MCF 10A (cell line): ENCODE results near the gene LRPAP1. TPM values are rescaled to one million over a fixed set of nuclear protein-coding genes. Genes with fewer than 3 reads are reported as not detected.

ENCODE experiments used
- BruUV-seq: library from RNA; stranded (reverse); fragments of 400-500 nt; replicated peaks from 2 replicates; lab custom pipeline; 2021; lab: Mats Ljungman, UMichigan
- CTCF ChIA-PET: fragments of 300-600 bp; sonication (Branson Sonifier 250); formaldehyde crosslinking; extraction: SDS; loops from one replicate; lab custom pipeline; 2021; ENCODE audit warnings: antibody characterized with exemption, inconsistent platforms; lab: Yijun Ruan, JAX
- POLR2A ChIA-PET: fragments of 300-600, 350-650 bp; sonication (Branson Sonifier 250); formaldehyde crosslinking; extraction: SDS; loops from one replicate; lab custom pipeline; 2020; ENCODE audit warnings: antibody characterized with exemption, inconsistent platforms; lab: Yijun Ruan, JAX
- DNase-seq: peaks from one replicate; pipeline ENCODE4 v3.0.0-alpha.2; 2018; ENCODE audit not compliant: unreplicated experiment
- H3K27ac Mint-ChIP-seq: one replicate; pipeline ENCODE4 v1.8.0; 2022; ENCODE audit warnings: mild to moderate bottlenecking, low read depth, mixed read lengths; ENCODE audit not compliant: unreplicated experiment
- H3K27me3 Mint-ChIP-seq: one replicate; pipeline ENCODE4 v1.8.0; 2022; ENCODE audit warnings: mixed read lengths; ENCODE audit not compliant: insufficient read depth, unreplicated experiment
- H3K36me3 Mint-ChIP-seq: one replicate; pipeline ENCODE4 v1.8.0; 2022; ENCODE audit warnings: mild to moderate bottlenecking, moderate library complexity, mixed read lengths; ENCODE audit not compliant: insufficient read depth, unreplicated experiment
- H3K4me1 Mint-ChIP-seq: one replicate; pipeline ENCODE4 v1.8.0; 2022; ENCODE audit warnings: mixed read lengths; ENCODE audit not compliant: insufficient read depth, unreplicated experiment
- H3K4me3 Mint-ChIP-seq: one replicate; pipeline ENCODE4 v1.8.0; 2022; ENCODE audit warnings: mild to moderate bottlenecking, moderate library complexity, mixed read lengths; ENCODE audit not compliant: unreplicated experiment
- H3K9me3 Mint-ChIP-seq: one replicate; pipeline ENCODE4 v1.8.0; 2022; ENCODE audit warnings: mixed read lengths; ENCODE audit not compliant: unreplicated experiment
- CTCF ChIP-seq: fragments of 200-600 bp; IDR thresholded peaks from one replicate; pipeline ENCODE4 v1.8.0; 2022; ENCODE audit warnings: antibody characterized with exemption, mild to moderate bottlenecking; ENCODE audit not compliant: unreplicated experiment
- intact Hi-C: fragments of 100-400 bp; cut with micrococcal nuclease; formaldehyde crosslinking; loops from 2 replicates; pipeline ENCODE4 v1.14.1; 2022
- total RNA-seq: library from RNA; stranded (reverse); gene quantifications from 2 replicates; pipeline ENCODE4 v1.2.3, GENCODE V29; 2022

Gene LRPAP1
- total RNA-seq, 1 experiment from 2014 or later, result 93.6 TPM

- Mint-ChIP-seq H3K9me3 (no peaks in the 10 kb centered on the region), H3K4me1 (no peaks in the 10 kb centered on the region), H3K4me3 (no peak overlapping the region), H3K27ac (no peak overlapping the region), H3K36me3 (peaks cover 60% of the 10 kb centered on the region), H3K27me3 (no peaks in the 10 kb centered on the region)
- no TSS peak for BruUV-seq
- TF ChIP-seq CTCF, result no peak
- no peak for DNase-seq
- intact Hi-C loops, result no loop called here
- ChIA-PET POLR2A (no interaction called here), CTCF (interaction anchor here (2.1 kb wide), 1 partner anchor 36 kb away, joined by 9 read pairs; no protein-coding TSS in a partner anchor)
These were observed 16.0 kb downstream of the LRPAP1 start for GRCh38 chr4:3516061-3516835.

GRCh38 chr4:3515646-3516045 is 16.6 kb downstream of the LRPAP1 start:
- CTCF ChIA-PET, result interaction anchor here (2.1 kb wide), 1 partner anchor 36 kb away, joined by 9 read pairs; no protein-coding TSS in a partner anchor
- no peaks in the 10 kb centered on the region for H3K27me3 Mint-ChIP-seq
- no TSS peak for BruUV-seq
- no peak for DNase-seq
- TF ChIP-seq CTCF, result no peak
- H3K27ac Mint-ChIP-seq, result no peak overlapping the region
- H3K4me3 Mint-ChIP-seq, result no peak overlapping the region
- POLR2A ChIA-PET, result interaction anchor here (0.9 kb wide), 1 partner anchor 16 kb away, joined by 3 read pairs; no protein-coding TSS in a partner anchor
- H3K9me3 Mint-ChIP-seq, result no peaks in the 10 kb centered on the region
- H3K36me3 Mint-ChIP-seq, result peaks cover 66% of the 10 kb centered on the region
- intact Hi-C loops, result no loop called here
- no peaks in the 10 kb centered on the region for H3K4me1 Mint-ChIP-seq

GRCh38 chr4:3514806-3515501 is 17.3 kb downstream of the LRPAP1 start:
- peaks cover 68% of the 10 kb centered on the region for H3K36me3 Mint-ChIP-seq
- DNase-seq, result no peak
- no peak overlapping the region for H3K4me3 Mint-ChIP-seq
- POLR2A ChIA-PET, result interaction anchor here (0.8 to 0.9 kb wide), 3 partner anchors 11 to 19 kb away, joined by 3 to 4 read pairs (median 3); no protein-coding TSS in a partner anchor
- H3K4me1 Mint-ChIP-seq, result no peaks in the 10 kb centered on the region
- intact Hi-C loops, result no loop called here
- BruUV-seq, result no TSS peak
- no peaks in the 10 kb centered on the region for H3K27me3 Mint-ChIP-seq
- TF ChIP-seq CTCF, result peak; percentile 12
- H3K9me3 Mint-ChIP-seq, result no peaks in the 10 kb centered on the region
- CTCF ChIA-PET, result interaction anchor here (2.1 kb wide), 1 partner anchor 35 kb away, joined by 9 read pairs; no protein-coding TSS in a partner anchor
- no peak overlapping the region for H3K27ac Mint-ChIP-seq

- no peaks in the 10 kb centered on the region for H3K4me1 Mint-ChIP-seq
- no TSS peak for BruUV-seq
- peaks cover 69% of the 10 kb centered on the region for H3K36me3 Mint-ChIP-seq
- intact Hi-C loops, result no loop called here
- CTCF ChIA-PET, result interaction anchor here (0.6 to 2.1 kb wide), 5 partner anchors 10 to 283 kb away, joined by 3 to 9 read pairs (median 4); no protein-coding TSS in a partner anchor
- no peaks in the 10 kb centered on the region for H3K27me3 Mint-ChIP-seq
- DNase-seq, result no peak
- TF ChIP-seq CTCF, result no peak
- H3K27ac Mint-ChIP-seq, result no peak overlapping the region
- POLR2A ChIA-PET, result interaction anchor here (0.8 to 0.9 kb wide), 2 partner anchors 10 to 18 kb away, joined by 3 to 4 read pairs; no protein-coding TSS in a partner anchor
- H3K4me3 Mint-ChIP-seq, result no peak overlapping the region
- H3K9me3 Mint-ChIP-seq, result no peaks in the 10 kb centered on the region
These were observed 17.9 kb downstream of the LRPAP1 start for GRCh38 chr4:3514221-3514780.
